GM18520 (cell line): Measurements from ENCODE around the gene CCDC27.

Experiments
- ATAC-seq: cut with Tn5 transposase; IDR thresholded peaks from one replicate; pipeline ENCODE4 v1.9.1; 2021; ENCODE audit not compliant: unreplicated experiment

The CCDC27 gene

GRCh38 chr1:3817138-3817740 is 65.0 kb downstream of the CCDC27 start:
- ATAC-seq, result no peak

GRCh38 chr1:3817821-3818597 is 65.8 kb downstream of the CCDC27 start:
- no peak for ATAC-seq

DNA sequence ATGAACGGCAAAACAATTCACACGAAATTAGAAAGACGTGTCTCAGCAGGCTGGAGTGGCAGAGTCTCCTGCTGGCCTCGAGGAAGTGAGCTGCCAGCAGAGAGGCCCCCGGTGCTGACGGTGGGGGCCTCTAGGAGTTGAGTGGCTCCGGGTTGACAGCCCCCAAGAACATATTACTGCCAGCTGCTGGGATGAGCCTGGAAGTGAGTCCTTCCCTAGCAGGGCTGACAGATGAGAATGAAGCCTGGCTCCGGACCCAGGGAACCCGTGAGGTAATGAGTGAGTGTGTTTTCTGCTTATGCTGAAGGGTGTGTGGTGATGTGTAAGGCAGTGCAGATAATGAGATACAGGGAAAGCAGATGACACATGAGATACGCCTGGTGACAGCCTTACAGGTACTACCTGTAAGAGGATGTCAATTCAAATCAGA is 67.5 kb downstream of the CCDC27 start:
- ATAC-seq, result no peak

- ATAC-seq, result no peak
Measured at GRCh38 chr1:3820316-3820715, 68.1 kb downstream of the CCDC27 start.

DNA sequence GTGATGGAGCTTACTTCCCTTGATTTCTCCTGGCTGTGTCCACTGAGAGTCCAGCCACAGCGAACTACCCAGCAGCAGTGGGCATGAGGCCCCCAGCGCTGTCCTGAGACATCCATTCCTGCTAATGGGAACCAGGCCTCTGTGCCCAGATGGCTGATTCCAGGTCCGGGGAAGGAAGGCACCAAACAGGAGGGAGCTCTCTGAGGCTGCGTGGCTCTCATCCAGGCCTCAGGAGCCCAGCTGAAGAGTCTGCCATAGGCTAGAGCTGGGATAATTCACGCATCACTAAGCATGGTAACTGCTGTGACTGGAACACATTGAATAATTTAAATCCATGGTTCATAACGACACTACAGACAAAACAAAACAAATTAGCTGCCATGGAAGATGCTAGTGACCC is 68.8 kb downstream of the CCDC27 start:
- no peak for ATAC-seq
